Tibial nerve (tissue), 4 donors: ENCODE data around the gene ZNF438. TPM values are rescaled to one million over a fixed set of nuclear protein-coding genes. Genes with fewer than 3 reads are reported as not detected.

Source experiments
- DNase-seq, 2 donors: peaks; one replicate each; pipeline ENCODE4 v3.0.0-alpha.2; 2019; ENCODE audit warnings: low spot score in 2 of 2
- H3K27ac ChIP-seq, 4 donors: fragments of 200-600 bp; sonication (generic) in 3 of 4; one replicate each; pipeline ENCODE4 v1.5.1; 2017 to 2019; ENCODE audit warnings: mild to moderate bottlenecking in 1 of 4
- H3K27me3 ChIP-seq, 2 donors: fragments of 200-600 bp; sonication (generic) in 1 of 2; one replicate each; pipeline versions ENCODE4 v1.5.1 to v1.6.0; 2017 to 2019
- H3K36me3 ChIP-seq, 3 donors: fragments of 200-600 bp; sonication (generic); one replicate each; pipeline ENCODE4 v1.5.1; 2018 to 2019
- H3K4me1 ChIP-seq, 4 donors: fragments of 200-600 bp; sonication (generic) in 3 of 4; one replicate each; pipeline ENCODE4 v1.5.1; 2017 to 2019
- H3K4me3 ChIP-seq, 4 donors: fragments of 200-600 bp; sonication (generic) in 3 of 4; one replicate each; pipeline ENCODE4 v1.5.1; 2017 to 2019; ENCODE audit warnings: mild to moderate bottlenecking in 1 of 4, moderate library complexity in 1 of 4
- H3K9me3 ChIP-seq, 4 donors: fragments of 200-600 bp; sonication (generic) in 3 of 4; one replicate each; pipeline ENCODE4 v1.5.1; 2017 to 2019
- EP300 ChIP-seq, 2 donors: sonication (generic); formaldehyde crosslinking; IDR thresholded peaks; one replicate each; pipeline ENCODE4 v1.6.1; 2017; ENCODE audit warnings: antibody characterized with exemption in 2 of 2, mild to moderate bottlenecking in 1 of 2
- POLR2A ChIP-seq, 2 donors: fragments of 450-650 bp; IDR thresholded peaks; one replicate each; pipeline ENCODE4 v1.6.1; 2017; ENCODE audit warnings: antibody characterized with exemption in 2 of 2, mild to moderate bottlenecking in 2 of 2, moderate library complexity in 2 of 2
- WGBS, 2 donors: methylation state at CpG; one replicate each; pipeline ENCODE4 v1.1.5; 2018; 5-methylcytosine and 5-hydroxymethylcytosine counted together
- total RNA-seq, 4 donors: library from RNA; depleted of rRNA; stranded (reverse); fragments of >200 nt; gene quantifications; one replicate each; pipeline ENCODE4 v1.1.0, GENCODE V29; 2016
- TF ChIP-seq, protein P1 (sequence below), 5 experiments: fragments of 200-600 bp in 3 of 5; fragments of 450-650 bp in 2 of 5; sonication (generic) in 3 of 5; IDR thresholded peaks; one replicate each; pipeline ENCODE4 v1.5.1; 2016 to 2019; ENCODE audit warnings: antibody characterized with exemption in 5 of 5, mild to moderate bottlenecking in 3 of 5, moderate library complexity in 2 of 5

The ZNF438 gene
- total RNA-seq, 4 donors from 2014 or later = 10.8 to 26.5 (median 19.7) TPM

DNA sequence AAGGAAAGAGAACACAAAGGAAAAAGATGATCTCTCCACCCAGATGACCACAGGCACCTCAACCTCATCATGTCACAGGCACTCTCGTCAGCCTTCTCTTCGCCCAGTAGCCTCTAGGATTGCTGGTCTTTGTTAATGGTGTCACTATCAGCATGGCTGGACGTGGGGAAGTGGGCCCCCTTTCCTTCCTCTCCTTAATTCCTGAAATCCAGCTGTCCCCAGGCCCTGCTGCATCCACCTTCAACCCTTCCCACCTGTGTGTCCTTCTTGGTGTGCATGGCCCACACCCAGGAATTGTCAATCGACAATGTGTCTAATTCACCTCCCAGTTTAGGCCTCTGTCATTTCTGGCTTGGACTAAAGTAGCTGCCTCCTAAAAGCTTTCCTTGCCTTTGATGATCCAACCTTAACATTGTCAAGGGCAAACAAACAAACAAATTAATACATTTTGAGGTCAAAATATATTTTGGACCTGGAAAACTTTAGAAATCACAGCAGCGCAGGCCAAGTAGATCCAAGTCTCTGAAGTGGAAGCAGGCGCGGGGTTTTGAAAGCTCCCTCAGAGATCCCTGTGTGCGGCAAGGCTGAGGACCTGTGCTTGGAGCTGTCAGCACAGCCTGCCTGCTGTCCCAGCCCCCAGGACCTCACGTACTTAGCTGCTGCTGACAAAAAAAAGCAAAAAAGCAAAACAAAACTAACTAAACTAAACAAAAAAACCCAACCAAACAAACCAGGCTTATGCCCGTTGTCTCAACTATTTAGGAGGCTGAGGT, 208.8 kb downstream of the ZNF438 start:
- DNase-seq = no peak
- Histone ChIP-seq H3K27me3 (no peaks in the 10 kb centered on the region), H3K27ac (peak overlapping the region in 1 of 4 donors; percentile 72), H3K9me3 (no peaks in the 10 kb centered on the region), H3K4me1 (peaks cover 0 to 37% (median 4%) of the 10 kb centered on the region in 4 donors), H3K4me3 (no peak overlapping the region), H3K36me3 (no peaks in the 10 kb centered on the region)
- WGBS, 2 donors = 83 to 89% methylated on average over 10 of the region's 10 CpGs
- TF ChIP-seq POLR2A (IDR thresholded peaks at IDR 0.05) = no peak
- TF ChIP-seq, protein P1, sequence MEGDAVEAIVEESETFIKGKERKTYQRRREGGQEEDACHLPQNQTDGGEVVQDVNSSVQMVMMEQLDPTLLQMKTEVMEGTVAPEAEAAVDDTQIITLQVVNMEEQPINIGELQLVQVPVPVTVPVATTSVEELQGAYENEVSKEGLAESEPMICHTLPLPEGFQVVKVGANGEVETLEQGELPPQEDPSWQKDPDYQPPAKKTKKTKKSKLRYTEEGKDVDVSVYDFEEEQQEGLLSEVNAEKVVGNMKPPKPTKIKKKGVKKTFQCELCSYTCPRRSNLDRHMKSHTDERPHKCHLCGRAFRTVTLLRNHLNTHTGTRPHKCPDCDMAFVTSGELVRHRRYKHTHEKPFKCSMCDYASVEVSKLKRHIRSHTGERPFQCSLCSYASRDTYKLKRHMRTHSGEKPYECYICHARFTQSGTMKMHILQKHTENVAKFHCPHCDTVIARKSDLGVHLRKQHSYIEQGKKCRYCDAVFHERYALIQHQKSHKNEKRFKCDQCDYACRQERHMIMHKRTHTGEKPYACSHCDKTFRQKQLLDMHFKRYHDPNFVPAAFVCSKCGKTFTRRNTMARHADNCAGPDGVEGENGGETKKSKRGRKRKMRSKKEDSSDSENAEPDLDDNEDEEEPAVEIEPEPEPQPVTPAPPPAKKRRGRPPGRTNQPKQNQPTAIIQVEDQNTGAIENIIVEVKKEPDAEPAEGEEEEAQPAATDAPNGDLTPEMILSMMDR (IDR thresholded peaks at IDR 0.05) = no peak
- TF ChIP-seq EP300 (IDR thresholded peaks at IDR 0.05) = no peak

DNA sequence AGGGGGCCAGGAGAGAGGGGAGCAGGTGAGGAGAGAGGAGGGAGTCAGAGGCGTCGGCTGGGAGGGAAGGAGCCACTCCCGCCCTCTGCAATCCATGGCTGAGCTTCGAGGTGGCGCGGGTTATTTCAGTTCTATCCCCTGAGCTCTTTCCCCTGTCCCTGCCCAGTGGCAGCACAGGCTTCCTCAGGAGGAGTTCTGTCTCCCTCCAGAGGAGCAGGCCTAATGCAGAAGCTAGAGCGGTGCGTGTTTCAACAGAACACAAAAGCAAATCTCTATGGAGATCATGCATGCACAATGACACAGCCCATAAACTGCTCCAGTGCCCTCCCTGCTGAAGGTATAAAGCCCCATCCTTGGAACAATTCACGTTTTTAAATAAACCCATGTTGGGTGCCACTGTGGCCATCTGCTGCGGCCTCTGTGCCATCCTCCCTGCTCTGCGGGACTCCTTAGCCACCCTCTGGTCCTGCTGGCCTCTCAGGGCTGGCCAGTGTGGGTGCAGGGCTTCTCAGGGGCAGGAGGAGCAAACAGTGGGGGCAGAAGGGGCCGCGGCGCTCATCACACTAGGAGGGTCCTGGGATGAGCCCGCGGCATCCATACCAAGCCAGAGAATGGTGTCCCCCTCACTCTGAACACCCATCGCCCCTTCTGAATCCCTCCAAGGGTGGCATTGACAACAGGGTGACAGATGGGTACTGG, 209.5 kb downstream of the ZNF438 start:
- Histone ChIP-seq H3K27ac (peak overlapping the region in 1 of 4 donors; percentile 72), H3K36me3 (no peaks in the 10 kb centered on the region), H3K4me3 (no peak overlapping the region), H3K9me3 (no peaks in the 10 kb centered on the region), H3K27me3 (no peaks in the 10 kb centered on the region), H3K4me1 (peaks cover 0 to 35% (median 3%) of the 10 kb centered on the region in 4 donors)
- whole genome bisulfite sequencing, 2 donors = 79 to 87% methylated on average over 17 of the region's 17 CpGs
- TF ChIP-seq EP300 (IDR thresholded peaks at IDR 0.05) (no peak), POLR2A (IDR thresholded peaks at IDR 0.05) (no peak)
- TF ChIP-seq, protein P1 (IDR thresholded peaks at IDR 0.05) = no peak
- DNase-seq = no peak

DNA sequence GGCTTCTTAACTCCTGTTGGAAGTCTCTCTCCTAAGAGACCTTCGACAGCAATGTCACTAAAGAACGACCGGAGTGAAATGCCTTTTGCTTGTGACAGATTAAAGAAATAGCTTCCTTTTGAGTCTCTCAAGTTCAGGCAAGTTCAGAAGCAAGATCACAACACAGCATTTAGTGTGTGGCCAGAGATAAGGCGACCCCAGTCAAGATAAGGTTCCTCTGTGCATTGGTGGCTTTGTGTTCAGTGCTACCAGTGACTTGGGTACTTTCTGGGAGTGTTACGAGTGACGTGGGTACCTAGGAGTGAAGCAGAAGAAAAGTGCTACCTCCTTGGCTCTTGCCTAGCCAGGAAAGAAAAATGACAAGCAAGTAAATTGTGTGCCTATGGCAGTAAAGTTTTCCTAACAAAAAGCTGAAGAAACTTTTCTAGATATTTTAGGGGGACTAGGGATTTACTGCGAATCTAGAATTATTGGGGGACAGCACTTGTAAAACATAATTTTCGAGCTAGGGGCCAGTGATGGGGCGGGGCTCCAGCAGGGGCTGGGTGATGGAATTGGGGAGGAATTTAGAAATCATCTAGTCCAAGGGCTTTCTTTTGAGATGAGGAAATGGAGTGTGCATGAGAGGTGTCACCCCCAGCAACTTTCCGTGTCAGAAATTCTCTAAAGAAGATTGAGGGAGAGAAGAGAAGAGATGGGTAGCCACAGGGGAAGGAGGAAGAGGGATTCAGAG, 210.2 kb downstream of the ZNF438 start:
- WGBS, 2 donors = 64 to 68% methylated on average over 10 of the region's 10 CpGs
- H3K36me3 ChIP-seq = no peaks in the 10 kb centered on the region
- H3K4me1 ChIP-seq = peaks cover 0 to 38% (median 3%) of the 10 kb centered on the region in 4 donors
- TF ChIP-seq POLR2A (IDR thresholded peaks at IDR 0.05) = no peak
- no peak for TF ChIP-seq EP300 (IDR thresholded peaks at IDR 0.05)
- TF ChIP-seq, protein P1 (IDR thresholded peaks at IDR 0.05) = no peak
- H3K9me3 ChIP-seq = no peaks in the 10 kb centered on the region
- no peak overlapping the region for H3K4me3 ChIP-seq
- H3K27me3 ChIP-seq = no peaks in the 10 kb centered on the region
- H3K27ac ChIP-seq = peak overlapping the region in 2 of 4 donors; percentile 50 to 72
- DNase-seq = no peak

DNA sequence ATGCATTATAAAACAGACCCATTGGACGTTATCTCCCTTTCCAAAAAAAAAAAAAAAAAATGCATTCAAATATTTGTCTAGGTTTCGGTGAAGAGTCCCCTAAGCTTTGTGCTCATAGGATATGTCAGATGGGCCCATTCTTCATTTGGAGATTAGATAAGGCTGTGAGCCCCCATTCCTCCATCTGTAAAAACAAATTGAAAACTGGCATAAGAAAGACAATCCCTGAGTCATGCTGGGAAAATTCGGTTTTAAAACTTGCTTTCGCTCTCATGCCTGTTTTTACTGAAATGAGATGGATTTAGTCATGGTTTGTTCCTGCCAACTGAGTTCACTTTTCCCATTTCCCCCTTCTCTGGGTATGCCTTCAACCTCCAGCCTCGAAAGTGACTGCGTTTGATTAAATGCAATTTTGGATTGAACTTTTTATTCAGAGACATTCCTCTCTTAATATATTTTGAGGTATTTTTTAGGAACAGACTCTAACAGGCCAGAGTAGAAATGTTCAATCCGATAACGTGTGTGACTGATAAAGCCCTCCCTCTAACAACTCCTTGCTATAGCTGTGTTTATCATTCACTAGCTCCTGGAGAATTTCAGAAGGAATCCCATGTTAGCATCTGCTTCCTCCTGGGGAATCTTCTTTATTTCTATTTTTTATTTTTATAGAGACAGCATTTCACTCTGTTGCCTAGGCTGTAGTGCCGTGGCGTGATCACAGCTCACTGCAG, 211.2 kb downstream of the ZNF438 start:
- Histone ChIP-seq H3K9me3 (no peaks in the 10 kb centered on the region), H3K36me3 (no peaks in the 10 kb centered on the region), H3K27me3 (no peaks in the 10 kb centered on the region), H3K4me3 (no peak overlapping the region), H3K4me1 (peaks cover 0 to 41% (median 3%) of the 10 kb centered on the region in 4 donors), H3K27ac (peak overlapping the region in 2 of 4 donors; percentile 50 to 72)
- TF ChIP-seq POLR2A (IDR thresholded peaks at IDR 0.05) = no peak
- TF ChIP-seq, protein P1 (IDR thresholded peaks at IDR 0.05) = no peak
- TF ChIP-seq EP300 (IDR thresholded peaks at IDR 0.05) = no peak
- DNase-seq = no peak
- WGBS, 2 donors = 52 to 60% methylated on average over 10 of the region's 10 CpGs
